ENCODE measurements around the gene PNPO. TPM values are rescaled to one million over a fixed set of nuclear protein-coding genes. Genes with fewer than 3 reads are reported as not detected.

The PNPO gene
- total RNA-seq, 1 experiment from 2014 or later: 47.5 TPM

GRCh38 chr17:47949946-47950345, 8.6 kb downstream of the PNPO start:
- DNase-seq (ENCODE audit: low spot score): no peak

- DNase-seq (ENCODE audit: low spot score): no peak
These were observed 9.1 kb downstream of the PNPO start for GRCh38 chr17:47950448-47950847.

GRCh38 chr17:47952171-47953021, 11.0 kb downstream of the PNPO start:
- no peak for DNase-seq (ENCODE audit: low spot score)

GRCh38 chr17:47953909-47954308, 12.5 kb downstream of the PNPO start:
- DNase-seq (ENCODE audit: low spot score): no peak

GRCh38 chr17:47955497-47956461, 14.4 kb downstream of the PNPO start:
- DNase-seq (ENCODE audit: low spot score): no peak

- no peak for DNase-seq (ENCODE audit: low spot score)
These were observed 15.6 kb downstream of the PNPO start for GRCh38 chr17:47956791-47957590.

- no peak for DNase-seq (ENCODE audit: low spot score)
These were observed 16.5 kb downstream of the PNPO start, which contains the start of gene PRR15L for GRCh38 chr17:47957591-47958490. Gene PRR15L, minus strand, starts transcription at chr17:47957883. Its CDS starts 4,649 bp downstream, at chr17:47953234.

GRCh38 chr17:47959825-47960655, 18.7 kb downstream of the PNPO start:
- DNase-seq (ENCODE audit: low spot score): no peak

GRCh38 chr17:47961406-47961805, 20.0 kb downstream of the PNPO start:
- DNase-seq (ENCODE audit: low spot score): no peak

GRCh38 chr17:47962901-47963300, 21.5 kb downstream of the PNPO start:
- DNase-seq (ENCODE audit: low spot score): no peak

- DNase-seq (ENCODE audit: low spot score): no peak
These were observed 23.5 kb downstream of the PNPO start for GRCh38 chr17:47964856-47965255.

GRCh38 chr17:47966079-47966519, 24.7 kb downstream of the PNPO start:
- no peak for DNase-seq (ENCODE audit: low spot score)

- DNase-seq (ENCODE audit: low spot score): no peak
These were observed 26.4 kb downstream of the PNPO start for GRCh38 chr17:47967607-47968252.

GRCh38 chr17:47968836-47969235, 27.5 kb downstream of the PNPO start:
- DNase-seq (ENCODE audit: low spot score): no peak

GRCh38 chr17:47969930-47970724, 28.8 kb downstream of the PNPO start:
- DNase-seq (ENCODE audit: low spot score): no peak

- DNase-seq (ENCODE audit: low spot score): peak; percentile 100
These were observed 29.5 kb downstream of the PNPO start, which contains the start of gene CDK5RAP3 for GRCh38 chr17:47970725-47971499. Gene CDK5RAP3, plus strand, starts transcription at chr17:47971113. Its CDS starts 34 bp downstream, at chr17:47971147.

- DNase-seq (ENCODE audit: low spot score): no peak
These were observed 32.2 kb downstream of the PNPO start for GRCh38 chr17:47973541-47973940.
